ENCODE measurements around the gene ABLIM3. TPM values are rescaled to one million over a fixed set of nuclear protein-coding genes. Genes with fewer than 3 reads are reported as not detected.

Gene ABLIM3
- total RNA-seq, 1 experiment from 2014 or later = 14.3 TPM

GRCh38 chr5:149138182-149138923 lies 2.9 kb upstream of the ABLIM3 start:
- RAD21 ChIA-PET (ENCODE audit: low non-redundant PET in 1 of 2, low total read pairs in 2 of 2, uncharacterized antibody in 2 of 2, unreplicated experiment in 2 of 2) = no interaction called here
- Histone ChIP-seq H3K9me3 (ENCODE audit: control insufficient read depth in 1 of 2, insufficient read depth in 1 of 2, low read depth in 1 of 2, low read length in 2 of 2) (no peaks in the 10 kb centered on the region), H3K4me1 (ENCODE audit: control insufficient read depth in 1 of 2, insufficient read depth in 2 of 2, low read length in 2 of 2) (peaks cover 13 to 47% of the 10 kb centered on the region in 2 experiments), H3K4me2 (ENCODE audit: low read length) (no peak overlapping the region), H4K20me1 (ENCODE audit: insufficient read depth) (no peaks in the 10 kb centered on the region), H3K79me2 (ENCODE audit: insufficient read depth, low read length) (no peaks in the 10 kb centered on the region), H3K36me3 (ENCODE audit: control insufficient read depth in 1 of 2, insufficient read depth in 2 of 2, low read length in 2 of 2) (no peaks in the 10 kb centered on the region), H3K27ac (ENCODE audit: low read depth, low read length) (no peak overlapping the region), H2AFZ (ENCODE audit: low read depth, low read length, poor library complexity, severe bottlenecking) (no peak overlapping the region), H3K4me3 (replicated peaks in 1 of 2; ENCODE audit: low read depth in 1 of 2, low read length in 2 of 2) (no peak overlapping the region), H3K27me3 (ENCODE audit: insufficient read depth, low read length) (no peaks in the 10 kb centered on the region), H3K9me2 (ENCODE audit: insufficient read depth) (no peaks in the 10 kb centered on the region), H3K9ac (ENCODE audit: low read length) (no peak overlapping the region)
- POLR2A ChIA-PET = no interaction called here
- BruUV-seq (replicated peaks) = no TSS peak
- TF ChIP-seq, protein P1, sequence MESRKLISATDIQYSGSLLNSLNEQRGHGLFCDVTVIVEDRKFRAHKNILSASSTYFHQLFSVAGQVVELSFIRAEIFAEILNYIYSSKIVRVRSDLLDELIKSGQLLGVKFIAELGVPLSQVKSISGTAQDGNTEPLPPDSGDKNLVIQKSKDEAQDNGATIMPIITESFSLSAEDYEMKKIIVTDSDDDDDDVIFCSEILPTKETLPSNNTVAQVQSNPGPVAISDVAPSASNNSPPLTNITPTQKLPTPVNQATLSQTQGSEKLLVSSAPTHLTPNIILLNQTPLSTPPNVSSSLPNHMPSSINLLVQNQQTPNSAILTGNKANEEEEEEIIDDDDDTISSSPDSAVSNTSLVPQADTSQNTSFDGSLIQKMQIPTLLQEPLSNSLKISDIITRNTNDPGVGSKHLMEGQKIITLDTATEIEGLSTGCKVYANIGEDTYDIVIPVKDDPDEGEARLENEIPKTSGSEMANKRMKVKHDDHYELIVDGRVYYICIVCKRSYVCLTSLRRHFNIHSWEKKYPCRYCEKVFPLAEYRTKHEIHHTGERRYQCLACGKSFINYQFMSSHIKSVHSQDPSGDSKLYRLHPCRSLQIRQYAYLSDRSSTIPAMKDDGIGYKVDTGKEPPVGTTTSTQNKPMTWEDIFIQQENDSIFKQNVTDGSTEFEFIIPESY (IDR thresholded peaks at IDR 0.05; ENCODE audit: extremely low read depth, insufficient replicate concordance, low read length) = no peak
- TF ChIP-seq REST (IDR thresholded peaks at IDR 0.05; ENCODE audit: low read depth) (no peak), FOSL1 (IDR thresholded peaks at IDR 0.05; ENCODE audit: low read depth) (no peak), ZNF274 (IDR thresholded peaks at IDR 0.05; ENCODE audit: low read depth, low read length) (no peak), EGR1 (IDR thresholded peaks at IDR 0.05; ENCODE audit: low read depth) (no peak), ATF3 (IDR thresholded peaks at IDR 0.05) (no peak), POLR2A (IDR thresholded peaks at IDR 0.05; ENCODE audit: borderline replicate concordance, extremely low read depth, insufficient read depth, insufficient read length) (no peak), RAD21 (IDR thresholded peaks at IDR 0.05; ENCODE audit: low read depth) (no peak)
- CTCF ChIA-PET = no interaction called here
- no peak for DNase-seq (ENCODE audit: low read depth, low spot score)
- intact Hi-C loops (cut with micrococcal nuclease) = no loop called here
- no peak for ATAC-seq

Data from HCT116 (cell line).